Vagina (tissue), 2 donors: ENCODE results near the gene NXPE3. TPM values are rescaled to one million over a fixed set of nuclear protein-coding genes. Genes with fewer than 3 reads are reported as not detected.

Experiments
- DNase-seq, 2 donors: peaks; one replicate each; pipeline ENCODE4 v3.0.0-alpha.2; 2017; ENCODE audit errors: extremely low spot score in 2 of 2
- H3K27ac ChIP-seq: fragments of 200-600 bp; sonication (generic); one replicate; pipeline ENCODE4 v1.5.1; 2019
- H3K27me3 ChIP-seq: fragments of 200-600 bp; sonication (generic); one replicate; pipeline ENCODE4 v1.5.1; 2019
- H3K36me3 ChIP-seq, 2 donors: fragments of 200-600 bp; sonication (generic); one replicate each; pipeline ENCODE4 v1.5.1; 2017 to 2019
- H3K4me1 ChIP-seq: fragments of 200-600 bp; sonication (generic); one replicate; pipeline ENCODE4 v1.5.1; 2019
- H3K4me3 ChIP-seq, 2 donors: fragments of 200-600 bp; sonication (generic); 1 replicate in 1 of 2; 2 replicates in 1 of 2; pipeline ENCODE4 v1.5.1; 2016 to 2019
- H3K9me3 ChIP-seq: fragments of 200-600 bp; sonication (generic); one replicate; pipeline ENCODE4 v1.5.1; 2019
- POLR2A ChIP-seq, 2 donors: fragments of 450-650 bp; IDR thresholded peaks; one replicate each; pipeline ENCODE4 v1.6.1; 2017; ENCODE audit warnings: antibody characterized with exemption in 2 of 2, mild to moderate bottlenecking in 2 of 2, moderate library complexity in 2 of 2
- POLR2AphosphoS5 ChIP-seq, 2 donors: sonication (generic); formaldehyde crosslinking; IDR thresholded peaks; one replicate each; pipeline ENCODE4 v1.9.0; 2017; ENCODE audit warnings: antibody characterized with exemption in 2 of 2, mild to moderate bottlenecking in 2 of 2, low read depth in 1 of 2; ENCODE audit not compliant: insufficient read depth in 1 of 2
- intact Hi-C: fragments of 100-400 bp; cut with DNase I; formaldehyde crosslinking; loops from one replicate; pipeline ENCODE4 v1.15.1; 2023
- total RNA-seq: library from RNA; depleted of rRNA; stranded (reverse); fragments of >200 nt; gene quantifications from one replicate; pipeline ENCODE4 v1.2.3, GENCODE V29; 2016
- TF ChIP-seq, protein P1 (sequence below), 3 experiments: fragments of 450-650 bp in 2 of 3; fragments of 200-600 bp in 1 of 3; sonication (generic) in 1 of 3; IDR thresholded peaks; one replicate each; pipeline ENCODE4 v1.5.1; 2017 to 2019; ENCODE audit warnings: antibody characterized with exemption in 3 of 3, mild to moderate bottlenecking in 2 of 3, moderate library complexity in 2 of 3

Gene NXPE3
- total RNA-seq, 1 donor from 2014 or later, result 13.3 TPM

DNA sequence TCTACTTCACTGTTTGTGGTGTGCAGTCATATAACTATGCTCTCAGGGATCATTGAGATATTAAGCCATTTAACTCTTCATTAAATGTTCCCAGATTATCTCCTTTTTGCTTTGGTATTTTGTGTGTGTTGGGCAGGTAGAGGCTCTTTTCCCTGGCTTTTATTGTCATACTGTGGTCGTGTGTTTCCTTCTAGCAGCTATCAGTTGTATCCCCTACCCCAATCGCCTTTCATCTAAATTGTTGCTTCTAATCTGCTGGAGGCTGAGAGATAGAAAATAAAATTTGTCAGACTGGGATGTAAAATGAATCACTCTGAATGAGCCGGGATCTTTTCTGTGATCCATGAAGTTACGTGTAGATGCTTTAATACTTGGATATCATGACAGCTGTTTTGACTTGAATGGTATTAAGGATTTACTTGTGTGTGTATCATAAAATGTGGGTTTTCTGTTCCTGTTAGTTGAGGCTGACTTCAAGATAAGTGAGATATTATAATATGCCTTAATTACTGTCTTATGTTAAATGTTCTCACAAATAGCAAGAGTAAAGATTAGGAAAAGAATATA, 79.5 kb downstream of the NXPE3 start:
- intact Hi-C loops, result loop anchor here (1.0 kb wide), 1 partner anchor 24 kb away; no protein-coding TSS in a partner anchor
- Histone ChIP-seq H3K36me3 (peaks cover 0 to 82% of the 10 kb centered on the region in 2 donors), H3K9me3 (no peaks in the 10 kb centered on the region), H3K27ac (no peak overlapping the region), H3K4me1 (peaks cover 9% of the 10 kb centered on the region), H3K27me3 (no peaks in the 10 kb centered on the region), H3K4me3 (no peak overlapping the region)
- DNase-seq, result no peak
- no peak for TF ChIP-seq POLR2AphosphoS5 (IDR thresholded peaks at IDR 0.05; ENCODE audit: insufficient read depth in 1 of 2, low read depth in 1 of 2)
- TF ChIP-seq, protein P1, sequence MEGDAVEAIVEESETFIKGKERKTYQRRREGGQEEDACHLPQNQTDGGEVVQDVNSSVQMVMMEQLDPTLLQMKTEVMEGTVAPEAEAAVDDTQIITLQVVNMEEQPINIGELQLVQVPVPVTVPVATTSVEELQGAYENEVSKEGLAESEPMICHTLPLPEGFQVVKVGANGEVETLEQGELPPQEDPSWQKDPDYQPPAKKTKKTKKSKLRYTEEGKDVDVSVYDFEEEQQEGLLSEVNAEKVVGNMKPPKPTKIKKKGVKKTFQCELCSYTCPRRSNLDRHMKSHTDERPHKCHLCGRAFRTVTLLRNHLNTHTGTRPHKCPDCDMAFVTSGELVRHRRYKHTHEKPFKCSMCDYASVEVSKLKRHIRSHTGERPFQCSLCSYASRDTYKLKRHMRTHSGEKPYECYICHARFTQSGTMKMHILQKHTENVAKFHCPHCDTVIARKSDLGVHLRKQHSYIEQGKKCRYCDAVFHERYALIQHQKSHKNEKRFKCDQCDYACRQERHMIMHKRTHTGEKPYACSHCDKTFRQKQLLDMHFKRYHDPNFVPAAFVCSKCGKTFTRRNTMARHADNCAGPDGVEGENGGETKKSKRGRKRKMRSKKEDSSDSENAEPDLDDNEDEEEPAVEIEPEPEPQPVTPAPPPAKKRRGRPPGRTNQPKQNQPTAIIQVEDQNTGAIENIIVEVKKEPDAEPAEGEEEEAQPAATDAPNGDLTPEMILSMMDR (IDR thresholded peaks at IDR 0.05), result no peak
- no peak for TF ChIP-seq POLR2A (IDR thresholded peaks at IDR 0.05)

DNA sequence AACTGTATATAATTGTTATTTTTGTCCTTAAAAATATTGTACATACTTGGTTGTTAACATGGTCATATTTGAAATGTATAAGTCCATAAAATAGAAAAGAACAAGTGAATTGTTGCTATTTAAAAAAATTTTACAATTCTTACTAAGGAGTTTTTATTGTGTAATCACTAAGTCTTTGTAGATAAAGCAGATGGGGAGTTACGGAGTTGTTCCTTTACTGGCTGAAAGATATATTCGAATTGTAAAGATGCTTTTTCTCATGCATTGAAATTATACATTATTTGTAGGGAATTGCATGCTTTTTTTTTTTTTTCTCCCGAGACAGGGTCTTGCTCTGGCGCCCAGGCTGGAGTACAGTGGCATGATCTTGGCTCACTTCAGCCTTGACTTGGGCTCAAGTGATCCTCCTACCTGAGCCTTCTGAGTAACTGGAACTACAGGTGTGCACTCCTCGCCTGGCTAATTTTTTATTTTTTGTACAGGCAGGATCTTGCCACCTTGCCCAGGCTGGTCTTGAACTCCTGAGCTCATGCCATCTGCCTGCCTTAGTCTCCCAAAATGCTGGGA, 81.0 kb downstream of the NXPE3 start:
- no peak for DNase-seq
- H3K36me3 ChIP-seq, result peaks cover 0 to 67% of the 10 kb centered on the region in 2 donors
- no peaks in the 10 kb centered on the region for H3K27me3 ChIP-seq
- H3K27ac ChIP-seq, result no peak overlapping the region
- TF ChIP-seq POLR2A (IDR thresholded peaks at IDR 0.05) (no peak), POLR2AphosphoS5 (IDR thresholded peaks at IDR 0.05; ENCODE audit: insufficient read depth in 1 of 2, low read depth in 1 of 2) (no peak)
- TF ChIP-seq, protein P1 (IDR thresholded peaks at IDR 0.05), result no peak
- no peaks in the 10 kb centered on the region for H3K9me3 ChIP-seq
- no peak overlapping the region for H3K4me3 ChIP-seq
- H3K4me1 ChIP-seq, result peaks cover 8% of the 10 kb centered on the region
- intact Hi-C loops, result loop anchor here (1.0 kb wide), 1 partner anchor 26 kb away; no protein-coding TSS in a partner anchor

DNA sequence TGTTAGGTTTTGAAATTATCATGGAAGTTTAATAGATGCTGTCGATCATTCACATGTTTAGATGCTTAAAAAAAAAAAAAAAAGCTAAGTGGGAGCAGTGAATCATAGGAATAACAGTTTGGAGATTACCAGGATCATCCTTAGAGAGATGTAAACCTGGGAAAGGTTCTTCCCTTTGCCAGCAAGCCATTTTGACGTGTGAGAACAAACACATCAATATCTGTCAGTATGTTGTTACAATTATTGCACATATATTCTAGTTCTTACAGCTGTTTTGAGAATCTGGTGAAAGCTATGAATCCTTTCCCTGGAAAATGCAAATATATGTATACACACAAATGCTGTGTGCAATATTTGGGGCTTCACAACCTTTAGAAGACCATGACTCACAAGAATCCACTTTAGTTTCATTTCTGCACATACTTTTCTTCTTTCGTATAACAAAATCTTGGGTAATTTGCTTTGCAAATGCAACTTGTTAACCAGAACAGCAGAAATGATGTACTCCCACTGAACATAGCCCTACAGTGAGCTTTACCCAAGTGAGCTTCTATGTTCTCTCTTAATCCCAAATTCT, 82.3 kb downstream of the NXPE3 start:
- DNase-seq, result no peak
- Histone ChIP-seq H3K9me3 (no peaks in the 10 kb centered on the region), H3K4me3 (no peak overlapping the region), H3K36me3 (peaks cover 0 to 54% of the 10 kb centered on the region in 2 donors), H3K4me1 (peaks cover 8% of the 10 kb centered on the region), H3K27me3 (no peaks in the 10 kb centered on the region), H3K27ac (no peak overlapping the region)
- TF ChIP-seq POLR2AphosphoS5 (IDR thresholded peaks at IDR 0.05; ENCODE audit: insufficient read depth in 1 of 2, low read depth in 1 of 2) (no peak), POLR2A (IDR thresholded peaks at IDR 0.05) (no peak)
- TF ChIP-seq, protein P1 (IDR thresholded peaks at IDR 0.05), result no peak
- intact Hi-C loops, result no loop called here

DNA sequence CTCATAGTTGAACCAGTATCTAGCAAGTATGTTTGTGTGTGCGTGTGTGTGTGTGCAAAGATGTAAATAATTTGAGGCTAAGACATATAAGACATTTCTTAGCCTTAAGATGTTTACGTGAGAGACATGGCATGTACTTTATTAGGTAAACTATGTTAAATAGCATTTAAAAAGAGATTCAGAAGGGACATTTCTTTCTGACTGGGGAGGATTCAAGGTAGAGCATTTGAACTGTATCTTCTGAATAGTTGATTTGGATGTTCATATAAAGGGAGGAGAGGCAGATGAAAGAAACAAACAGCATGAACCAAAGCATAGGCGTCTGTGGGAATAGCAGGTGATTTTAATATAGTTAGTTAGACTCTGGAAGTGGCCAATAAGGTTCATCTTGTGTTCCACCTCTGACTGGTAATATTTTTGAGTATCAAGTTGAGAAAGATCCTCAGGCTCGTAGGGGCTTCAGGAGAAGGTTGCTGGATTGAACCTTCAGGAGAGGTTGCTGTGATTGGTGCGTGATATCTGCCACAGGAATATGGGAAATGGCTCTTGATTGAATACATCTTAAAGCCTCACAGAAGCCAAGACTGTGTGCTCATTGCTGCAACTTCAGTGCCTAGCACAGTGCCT, 82.9 kb downstream of the NXPE3 start:
- Histone ChIP-seq H3K27me3 (no peaks in the 10 kb centered on the region), H3K9me3 (no peaks in the 10 kb centered on the region), H3K4me3 (no peak overlapping the region), H3K4me1 (peaks cover 6% of the 10 kb centered on the region), H3K36me3 (peaks cover 0 to 48% of the 10 kb centered on the region in 2 donors), H3K27ac (no peak overlapping the region)
- TF ChIP-seq POLR2A (IDR thresholded peaks at IDR 0.05) (no peak), POLR2AphosphoS5 (IDR thresholded peaks at IDR 0.05; ENCODE audit: insufficient read depth in 1 of 2, low read depth in 1 of 2) (no peak)
- TF ChIP-seq, protein P1 (IDR thresholded peaks at IDR 0.05), result no peak
- no peak for DNase-seq
- intact Hi-C loops, result no loop called here
